Endothelial cell of umbilical vein (primary cell): Measurements from ENCODE around the gene ZNF583. TPM values are rescaled to one million over a fixed set of nuclear protein-coding genes. Genes with fewer than 3 reads are reported as not detected.

Source experiments
- polyA plus RNA-seq, 4 experiments: library from polyadenylated mRNA; depleted of rRNA in 3 of 4; stranded (reverse) in 3 of 4; unstranded in 1 of 4; fragments of >200 nt; gene quantifications; 2 replicates each; pipeline versions ENCODE4 v1.2.1 to v1.2.3, GENCODE V29; 2011 to 2012; ENCODE audit warnings: missing spikeins in 1 of 4
- total RNA-seq: library from RNA; stranded (reverse); gene quantifications from 2 replicates; pipeline ENCODE4 v1.2.3, GENCODE V29; 2021

Gene ZNF583
- total and polyA plus RNA-seq, 2 donors (not counting 3 experiments of a cell fraction or from before 2014, with no cell fraction given) = 0.99 to 4.8 TPM

Other genes with a start within 250 kb of the ZNF583 start
- gene GALP, start 228.3 kb upstream of the ZNF583 start, total RNA-seq = not detected in 2 replicates
- not detected in 2 replicates for gene GALP, start 228.3 kb upstream of the ZNF583 start, polyA plus RNA-seq
- gene ZSCAN5B, start 206.5 kb upstream of the ZNF583 start, total RNA-seq = not detected in 2 replicates
- 0.07 TPM in 1 of 2 replicates, not detected in the other for gene ZSCAN5B, start 206.5 kb upstream of the ZNF583 start, polyA plus RNA-seq
- not detected in 2 replicates for gene ZSCAN5C, start 202.1 kb upstream of the ZNF583 start, total RNA-seq
- not detected in 2 replicates for gene ZSCAN5C, start 202.1 kb upstream of the ZNF583 start, polyA plus RNA-seq
- gene EDDM13, start 131.6 kb upstream of the ZNF583 start, total RNA-seq = 0.65 TPM in 1 of 2 replicates, not detected in the other
- gene EDDM13, start 131.6 kb upstream of the ZNF583 start, polyA plus RNA-seq = 0.51 and 1.2 TPM in 2 replicates
- 12.0 and 12.2 TPM in 2 replicates for gene ZSCAN5A, start 89.5 kb upstream of the ZNF583 start, total RNA-seq
- 5.1 and 9.9 TPM in 2 replicates for gene ZSCAN5A, start 89.5 kb upstream of the ZNF583 start, polyA plus RNA-seq
- gene ZNF582, start 10.8 kb upstream of the ZNF583 start, total RNA-seq = 2.2 and 2.9 TPM in 2 replicates
- 2.2 and 2.5 TPM in 2 replicates for gene ZNF582, start 10.8 kb upstream of the ZNF583 start, polyA plus RNA-seq
- gene ZNF667, start 73.0 kb downstream of the ZNF583 start, total RNA-seq = 1.3 and 1.6 TPM in 2 replicates
- 0.29 and 0.35 TPM in 2 replicates for gene ZNF667, start 73.0 kb downstream of the ZNF583 start, polyA plus RNA-seq
- gene ZNF471, start 103.5 kb downstream of the ZNF583 start, total RNA-seq = 2.0 and 3.1 TPM in 2 replicates
- gene ZNF471, start 103.5 kb downstream of the ZNF583 start, polyA plus RNA-seq = 0.70 and 0.92 TPM in 2 replicates
- gene ZFP28, start 134.6 kb downstream of the ZNF583 start, total RNA-seq = 5.4 and 7.5 TPM in 2 replicates
- gene ZFP28, start 134.6 kb downstream of the ZNF583 start, polyA plus RNA-seq = 1.8 TPM in 2 replicates
- gene ZNF470, start 163.1 kb downstream of the ZNF583 start, total RNA-seq = 3.9 and 4.2 TPM in 2 replicates
- 0.73 and 1.0 TPM in 2 replicates for gene ZNF470, start 163.1 kb downstream of the ZNF583 start, polyA plus RNA-seq
- 9.6 and 9.7 TPM in 2 replicates for gene ZNF71, start 191.0 kb downstream of the ZNF583 start, total RNA-seq
- gene ZNF71, start 191.0 kb downstream of the ZNF583 start, polyA plus RNA-seq = 10.1 and 13.4 TPM in 2 replicates
- gene SMIM17, start 238.8 kb downstream of the ZNF583 start, total RNA-seq = 0.30 and 1.4 TPM in 2 replicates
- gene SMIM17, start 238.8 kb downstream of the ZNF583 start, polyA plus RNA-seq = 0.10 TPM in 1 of 2 replicates, not detected in the other